HepG2 (cell line): ENCODE results near the gene TXNDC2.

ENCODE experiments used
- ARHGAP35 ChIP-seq: sonication (generic); formaldehyde crosslinking; IDR thresholded peaks from 2 replicates; pipeline ENCODE4 v1.9.0; 2022; ENCODE audit warnings: mild to moderate bottlenecking, inconsistent platforms, moderate library complexity, missing genetic modification reagents, borderline replicate concordance
- EZH2 ChIP-seq: conservative IDR thresholded peaks from 2 replicates; pipeline ENCODE4 v1.6.1; 2012; ENCODE audit warnings: mild to moderate bottlenecking, low read depth, low read length, moderate library complexity
- TF ChIP-seq, protein P1 (sequence below): sonication (generic); formaldehyde crosslinking; IDR thresholded peaks from 2 replicates; pipeline ENCODE4 v1.4.0; 2020; ENCODE audit warnings: missing genetic modification reagents

DNA sequence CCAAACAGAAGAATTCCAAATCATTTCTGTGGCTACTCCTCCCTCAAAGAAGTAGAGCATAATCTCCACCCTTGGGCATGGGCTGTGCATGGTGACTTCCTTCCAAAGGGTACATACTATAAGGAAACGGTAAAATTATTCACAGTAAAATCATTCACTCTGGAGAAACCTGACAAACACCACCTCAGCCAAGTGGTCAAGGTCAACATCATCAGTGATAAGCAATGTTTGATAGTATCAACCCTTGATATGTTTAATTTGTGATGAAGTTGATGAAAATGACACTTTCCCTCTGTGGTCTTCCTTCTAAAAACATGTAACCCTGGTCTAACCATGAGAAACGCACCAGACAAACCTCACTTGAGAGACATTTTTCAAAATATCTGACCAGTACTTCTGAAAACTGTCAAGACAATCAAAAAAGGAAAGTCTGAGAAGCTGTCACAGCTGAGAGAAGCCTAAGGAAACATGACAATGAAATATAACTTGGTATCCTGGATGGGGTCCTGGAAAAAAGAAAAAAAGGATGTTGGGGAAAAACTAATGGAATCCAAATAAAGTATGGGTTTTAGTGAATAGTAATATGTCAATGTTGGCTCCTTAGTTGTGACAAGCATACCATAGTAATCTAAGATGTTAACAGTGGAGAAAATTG, 9.4 kb upstream of the TXNDC2 start:
- no peak for TF ChIP-seq EZH2
- no peak for TF ChIP-seq ARHGAP35
- TF ChIP-seq, protein P1, sequence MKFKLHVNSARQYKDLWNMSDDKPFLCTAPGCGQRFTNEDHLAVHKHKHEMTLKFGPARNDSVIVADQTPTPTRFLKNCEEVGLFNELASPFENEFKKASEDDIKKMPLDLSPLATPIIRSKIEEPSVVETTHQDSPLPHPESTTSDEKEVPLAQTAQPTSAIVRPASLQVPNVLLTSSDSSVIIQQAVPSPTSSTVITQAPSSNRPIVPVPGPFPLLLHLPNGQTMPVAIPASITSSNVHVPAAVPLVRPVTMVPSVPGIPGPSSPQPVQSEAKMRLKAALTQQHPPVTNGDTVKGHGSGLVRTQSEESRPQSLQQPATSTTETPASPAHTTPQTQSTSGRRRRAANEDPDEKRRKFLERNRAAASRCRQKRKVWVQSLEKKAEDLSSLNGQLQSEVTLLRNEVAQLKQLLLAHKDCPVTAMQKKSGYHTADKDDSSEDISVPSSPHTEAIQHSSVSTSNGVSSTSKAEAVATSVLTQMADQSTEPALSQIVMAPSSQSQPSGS (CRISPR knock-in tag) = no peak
